ENCODE measurements around the gene TMEM101. TPM values are rescaled to one million over a fixed set of nuclear protein-coding genes. Genes with fewer than 3 reads are reported as not detected.
A peak's percentile ranks its signal among the peaks of the same experiment; 100 is the strongest.

Gene TMEM101
- total and polyA plus RNA-seq, 2 of the 13 experiments (the other 11 are each of a cell fraction or from before 2014, with no cell fraction given) = 72.0 to 100 TPM

- peak overlapping the region; percentile 88 for H3K4me2 ChIP-seq (ENCODE audit: low read depth, low read length)
- intact Hi-C loops (cut with micrococcal nuclease; ENCODE audit: unreplicated experiment) = loop anchor here (2.0 kb wide), 1 partner anchor 13 kb away; the partner anchor contains the start of gene TMEM101
- no peaks in the 10 kb centered on the region for H3K79me2 ChIP-seq (ENCODE audit: insufficient read depth, low read length)
- ChIA-PET POLR2A (interaction anchor here (0.5 to 4.5 kb wide), 13 partner anchors 9 to 822 kb away, joined by 3 to 39 read pairs (median 4); partner anchors contain the start of genes HDAC5, LSM12 and TMEM101), CTCF (ENCODE audit: low intra/inter-chr PET ratio, low total read pairs) (no interaction called here)
- H3K4me3 ChIP-seq (replicated peaks in 1 of 3; ENCODE audit: insufficient read depth in 1 of 3, low read depth in 2 of 3, low read length in 3 of 3) = peak overlapping the region; percentile 18 to 60 (median 36)
- H3K27ac ChIP-seq (ENCODE audit: extremely low read length, insufficient read depth, low read length) = peak overlapping the region; percentile 68
- ATAC-seq (peak; percentile 85), FAIRE-seq (peak; percentile 80), DNase-seq (ENCODE audit: low spot score) (peak; percentile 80)
- BruUV-seq (replicated peaks) = no TSS peak
- H3K9me3 ChIP-seq (ENCODE audit: low read length) = no peaks in the 10 kb centered on the region
- H4K20me1 ChIP-seq (ENCODE audit: insufficient read depth, low read length) = no peaks in the 10 kb centered on the region
- H3K36me3 ChIP-seq (replicated peaks in 1 of 2; ENCODE audit: control insufficient read depth in 1 of 2, insufficient read depth in 2 of 2, low read length in 2 of 2) = no peaks in the 10 kb centered on the region
- peak overlapping the region; percentile 62 for H3K9ac ChIP-seq (ENCODE audit: insufficient read depth, low read depth, low read length)
- in situ Hi-C loops (cut with HindIII; ENCODE audit: extremely low pct_ligation_motif_present, low pct_unique_long_range_greater_than_20kb) = no loop called here
- 0% methylated on average over 1 of the region's 2 CpGs for WGBS (ENCODE audit: low lambda C conversion rate)
- no peaks in the 10 kb centered on the region; a peak in 1 of 5 replicates for H3K27me3 ChIP-seq (ENCODE audit: control insufficient read depth in 1 of 2, insufficient read depth in 2 of 2, low read length in 2 of 2)
- peaks cover 70% of the 10 kb centered on the region for H3K4me1 ChIP-seq (ENCODE audit: insufficient read depth, low read length)
- H2AFZ ChIP-seq (ENCODE audit: low read length) = no peak overlapping the region
- TF ChIP-seq NR2F1 (CRISPR knock-in tag; IDR thresholded peaks at IDR 0.05) (peak; percentile 63 to 72; a peak in 3 of 4 replicates), ARID4A (CRISPR knock-in tag; IDR thresholded peaks at IDR 0.05; ENCODE audit: borderline replicate concordance) (peak; percentile 15; the same call in 1 of the 2 replicates), POLR2AphosphoS5 (IDR thresholded peaks at IDR 0.05; ENCODE audit: low read depth, low read length) (peak; percentile 82), ZNF615 (CRISPR knock-in tag; IDR thresholded peaks at IDR 0.05; ENCODE audit: borderline replicate concordance) (no peak), NONO (IDR thresholded peaks at IDR 0.05) (no peak), NONO (CRISPR knock-in tag; conservative IDR thresholded peaks at IDR 0.05) (peak; percentile 58; the same call in 1 of the 2 replicates), ZNF33A (CRISPR knock-in tag; IDR thresholded peaks at IDR 0.05; ENCODE audit: borderline replicate concordance) (0 out of 2 replicates have a peak, but pooled peaks have one; percentile 46), DRAP1 (CRISPR knock-in tag; IDR thresholded peaks at IDR 0.05) (peak; percentile 96), HOXA3 (CRISPR knock-in tag; IDR thresholded peaks at IDR 0.05) (peak; percentile 50; the same call in 1 of the 2 replicates), ZNF563 (CRISPR knock-in tag; IDR thresholded peaks at IDR 0.05) (0 out of 2 replicates have a peak, but pooled peaks have one; percentile 2), KDM6A (CRISPR knock-in tag; IDR thresholded peaks at IDR 0.05; ENCODE audit: low read depth) (peak; percentile 8; the same call in 1 of the 2 replicates), HNF4A (CRISPR knock-in tag; IDR thresholded peaks at IDR 0.05) (0 out of 2 replicates have a peak, but pooled peaks have one; percentile 19), SMARCE1 (IDR thresholded peaks at IDR 0.05; ENCODE audit: borderline replicate concordance) (no peak), ZSCAN9 (CRISPR knock-in tag; IDR thresholded peaks at IDR 0.05; ENCODE audit: borderline replicate concordance) (peak; percentile 70), ATAD3A (CRISPR knock-in tag; IDR thresholded peaks at IDR 0.05) (no peak), CBX5 (CRISPR knock-in tag; IDR thresholded peaks at IDR 0.05; ENCODE audit: borderline replicate concordance) (0 out of 2 replicates have a peak, but pooled peaks have one; percentile 35), ZNF878 (CRISPR knock-in tag; IDR thresholded peaks at IDR 0.05) (no peak; the same call in 1 of the 2 replicates)
- TF ChIP-seq, protein P1, sequence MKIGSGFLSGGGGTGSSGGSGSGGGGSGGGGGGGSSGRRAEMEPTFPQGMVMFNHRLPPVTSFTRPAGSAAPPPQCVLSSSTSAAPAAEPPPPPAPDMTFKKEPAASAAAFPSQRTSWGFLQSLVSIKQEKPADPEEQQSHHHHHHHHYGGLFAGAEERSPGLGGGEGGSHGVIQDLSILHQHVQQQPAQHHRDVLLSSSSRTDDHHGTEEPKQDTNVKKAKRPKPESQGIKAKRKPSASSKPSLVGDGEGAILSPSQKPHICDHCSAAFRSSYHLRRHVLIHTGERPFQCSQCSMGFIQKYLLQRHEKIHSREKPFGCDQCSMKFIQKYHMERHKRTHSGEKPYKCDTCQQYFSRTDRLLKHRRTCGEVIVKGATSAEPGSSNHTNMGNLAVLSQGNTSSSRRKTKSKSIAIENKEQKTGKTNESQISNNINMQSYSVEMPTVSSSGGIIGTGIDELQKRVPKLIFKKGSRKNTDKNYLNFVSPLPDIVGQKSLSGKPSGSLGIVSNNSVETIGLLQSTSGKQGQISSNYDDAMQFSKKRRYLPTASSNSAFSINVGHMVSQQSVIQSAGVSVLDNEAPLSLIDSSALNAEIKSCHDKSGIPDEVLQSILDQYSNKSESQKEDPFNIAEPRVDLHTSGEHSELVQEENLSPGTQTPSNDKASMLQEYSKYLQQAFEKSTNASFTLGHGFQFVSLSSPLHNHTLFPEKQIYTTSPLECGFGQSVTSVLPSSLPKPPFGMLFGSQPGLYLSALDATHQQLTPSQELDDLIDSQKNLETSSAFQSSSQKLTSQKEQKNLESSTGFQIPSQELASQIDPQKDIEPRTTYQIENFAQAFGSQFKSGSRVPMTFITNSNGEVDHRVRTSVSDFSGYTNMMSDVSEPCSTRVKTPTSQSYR (CRISPR knock-in tag; IDR thresholded peaks at IDR 0.05; ENCODE audit: borderline replicate concordance) = peak; percentile 22; the same call in 1 of the 2 replicates
Observed at GRCh38 chr17:44001461-44001920, 13.3 kb downstream of the TMEM101 start.

Data from HepG2 (cell line).